ENCODE data around the gene SLIT3.

GRCh38 chr5:168668078-168668477, 632.9 kb downstream of the SLIT3 start:
- TF ChIP-seq, protein P1, sequence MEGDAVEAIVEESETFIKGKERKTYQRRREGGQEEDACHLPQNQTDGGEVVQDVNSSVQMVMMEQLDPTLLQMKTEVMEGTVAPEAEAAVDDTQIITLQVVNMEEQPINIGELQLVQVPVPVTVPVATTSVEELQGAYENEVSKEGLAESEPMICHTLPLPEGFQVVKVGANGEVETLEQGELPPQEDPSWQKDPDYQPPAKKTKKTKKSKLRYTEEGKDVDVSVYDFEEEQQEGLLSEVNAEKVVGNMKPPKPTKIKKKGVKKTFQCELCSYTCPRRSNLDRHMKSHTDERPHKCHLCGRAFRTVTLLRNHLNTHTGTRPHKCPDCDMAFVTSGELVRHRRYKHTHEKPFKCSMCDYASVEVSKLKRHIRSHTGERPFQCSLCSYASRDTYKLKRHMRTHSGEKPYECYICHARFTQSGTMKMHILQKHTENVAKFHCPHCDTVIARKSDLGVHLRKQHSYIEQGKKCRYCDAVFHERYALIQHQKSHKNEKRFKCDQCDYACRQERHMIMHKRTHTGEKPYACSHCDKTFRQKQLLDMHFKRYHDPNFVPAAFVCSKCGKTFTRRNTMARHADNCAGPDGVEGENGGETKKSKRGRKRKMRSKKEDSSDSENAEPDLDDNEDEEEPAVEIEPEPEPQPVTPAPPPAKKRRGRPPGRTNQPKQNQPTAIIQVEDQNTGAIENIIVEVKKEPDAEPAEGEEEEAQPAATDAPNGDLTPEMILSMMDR (IDR thresholded peaks at IDR 0.05 in 2 of 3, conservative IDR thresholded peaks at IDR 0.05 in 1 of 3; ENCODE audit: control insufficient read depth in 2 of 3, extremely low read depth in 1 of 3, insufficient read depth in 1 of 3, low read depth in 3 of 3, low read length in 3 of 3): no peak
- TF ChIP-seq NFYB (IDR thresholded peaks at IDR 0.05; ENCODE audit: insufficient read depth, low read depth, low read length) (no peak), CBFB (IDR thresholded peaks at IDR 0.05; ENCODE audit: low read depth) (no peak), SRF (IDR thresholded peaks at IDR 0.05; ENCODE audit: low read depth in 2 of 2, low read length in 2 of 2) (no peak), MTA3 (IDR thresholded peaks at IDR 0.05; ENCODE audit: borderline replicate concordance, low read length) (no peak), GABPA (IDR thresholded peaks at IDR 0.05; ENCODE audit: low read depth) (no peak)
